ENCODE measurements around the gene CXCL14. TPM values are rescaled to one million over a fixed set of nuclear protein-coding genes. Genes with fewer than 3 reads are reported as not detected.

Gene CXCL14
- total RNA-seq, 1 donor from 2014 or later: 184 TPM

- intact Hi-C loops (cut with DNase I): no loop called here
- DNase-seq (ENCODE audit: low spot score): no peak
- no peak for ATAC-seq
Measured at GRCh38 chr5:135599421-135600151, 20.8 kb upstream of the CXCL14 start.

GRCh38 chr5:135598691-135599395, 20.1 kb upstream of the CXCL14 start:
- no peak for ATAC-seq
- DNase-seq (ENCODE audit: low spot score): no peak
- intact Hi-C loops (cut with DNase I): no loop called here

GRCh38 chr5:135596788-135597187, 18.0 kb upstream of the CXCL14 start:
- DNase-seq (ENCODE audit: low spot score) (no peak), ATAC-seq (no peak)
- intact Hi-C loops (cut with DNase I): no loop called here

- intact Hi-C loops (cut with DNase I): no loop called here
- ATAC-seq (no peak), DNase-seq (ENCODE audit: low spot score) (no peak)
Measured at GRCh38 chr5:135596157-135596763, 17.5 kb upstream of the CXCL14 start.

- ATAC-seq (peak; percentile 10), DNase-seq (ENCODE audit: low spot score) (no peak)
- intact Hi-C loops (cut with DNase I): no loop called here
Measured at GRCh38 chr5:135594416-135594960, 15.7 kb upstream of the CXCL14 start.

- no peak for ATAC-seq
- DNase-seq (ENCODE audit: low spot score): no peak
- intact Hi-C loops (cut with DNase I): no loop called here
Measured at GRCh38 chr5:135593886-135594285, 15.1 kb upstream of the CXCL14 start.

- ATAC-seq (no peak), DNase-seq (ENCODE audit: low spot score) (no peak)
- intact Hi-C loops (cut with DNase I): no loop called here
Measured at GRCh38 chr5:135593141-135593540, 14.3 kb upstream of the CXCL14 start.

- ATAC-seq (no peak), DNase-seq (ENCODE audit: low spot score) (no peak)
- intact Hi-C loops (cut with DNase I): no loop called here
Measured at GRCh38 chr5:135592312-135593045, 13.7 kb upstream of the CXCL14 start.

- no peak for ATAC-seq
- intact Hi-C loops (cut with DNase I): no loop called here
- DNase-seq (ENCODE audit: low spot score): no peak
Measured at GRCh38 chr5:135591277-135591676, 12.5 kb upstream of the CXCL14 start.

- intact Hi-C loops (cut with DNase I): loop anchor here (10.0 kb wide), 1 partner anchor 136 kb away; no protein-coding TSS in a partner anchor
- no peak for DNase-seq (ENCODE audit: low spot score)
- no peak for ATAC-seq
Measured at GRCh38 chr5:135589152-135589551, 10.4 kb upstream of the CXCL14 start.

- intact Hi-C loops (cut with DNase I): loop anchor here (10.0 kb wide), 1 partner anchor 137 kb away; no protein-coding TSS in a partner anchor
- ATAC-seq (no peak), DNase-seq (ENCODE audit: low spot score) (no peak)
Measured at GRCh38 chr5:135587721-135588663, 9.2 kb upstream of the CXCL14 start.

- ATAC-seq (no peak), DNase-seq (ENCODE audit: low spot score) (no peak)
- intact Hi-C loops (cut with DNase I): loop anchor here (10.0 kb wide), 1 partner anchor 140 kb away; no protein-coding TSS in a partner anchor
Measured at GRCh38 chr5:135584918-135585317, 6.1 kb upstream of the CXCL14 start.

GRCh38 chr5:135584276-135584675, 5.5 kb upstream of the CXCL14 start:
- intact Hi-C loops (cut with DNase I): loop anchor here (10.0 kb wide), 1 partner anchor 141 kb away; no protein-coding TSS in a partner anchor
- DNase-seq (ENCODE audit: low spot score): no peak
- no peak for ATAC-seq

- DNase-seq (ENCODE audit: low spot score): no peak
- ATAC-seq: no peak
- intact Hi-C loops (cut with DNase I): loop anchor here (10.0 kb wide), 1 partner anchor 143 kb away; no protein-coding TSS in a partner anchor
Measured at GRCh38 chr5:135582099-135582781, 3.4 kb upstream of the CXCL14 start.

- intact Hi-C loops (cut with DNase I): loop anchor here (10.0 kb wide), 1 partner anchor 247 kb away; no protein-coding TSS in a partner anchor
- DNase-seq (ENCODE audit: low spot score) (no peak), ATAC-seq (no peak)
Measured at GRCh38 chr5:135578305-135578684, 496 bp downstream of the CXCL14 start.

GRCh38 chr5:135577421-135577820, 1.4 kb downstream of the CXCL14 start:
- no peak for DNase-seq (ENCODE audit: low spot score)
- intact Hi-C loops (cut with DNase I): loop anchor here (10.0 kb wide), 1 partner anchor 247 kb away; no protein-coding TSS in a partner anchor
- no peak for ATAC-seq

- ATAC-seq (no peak), DNase-seq (ENCODE audit: low spot score) (no peak)
- intact Hi-C loops (cut with DNase I): loop anchor here (10.0 kb wide), 1 partner anchor 249 kb away; no protein-coding TSS in a partner anchor
Measured at GRCh38 chr5:135576075-135576599, 2.7 kb downstream of the CXCL14 start.
